B cell (primary cell): ENCODE results near the gene TXNDC11. TPM values are rescaled to one million over a fixed set of nuclear protein-coding genes. Genes with fewer than 3 reads are reported as not detected.

Source experiments
- ATAC-seq: fragments of 200-7000 bp; cut with Tn5 transposase; one replicate; pipeline ENCODE4 v1.10.0; 2021; ENCODE audit warnings: low read depth, mild to moderate bottlenecking, moderate number of reproducible peaks, moderate library complexity
- CTCF ChIA-PET: fragments of 350-600 bp; sonication (Branson Sonifier 250); formaldehyde crosslinking; loops from one replicate; lab custom pipeline; 2021; ENCODE audit warnings: antibody characterized with exemption, inconsistent platforms; lab: Charles Lee
- POLR2A ChIA-PET: fragments of 350-600 bp; sonication (Branson Sonifier 250); formaldehyde crosslinking; loops from one replicate; lab custom pipeline; 2021; ENCODE audit warnings: antibody characterized with exemption; lab: Charles Lee
- DNase-seq: peaks from one replicate; pipeline ENCODE4 v3.0.0; 2013
- H2AFZ ChIP-seq: 2 replicates; pipeline ENCODE4 v1.6.1; 2012; ENCODE audit warnings: mild to moderate bottlenecking, low read depth, low read length; ENCODE audit not compliant: insufficient read depth, poor library complexity, severe bottlenecking
- H3K27ac ChIP-seq, 2 donors: 1 replicate in 1 of 2; 2 replicates in 1 of 2; pipeline ENCODE4 v1.5.1; 2012 to 2013; ENCODE audit warnings: low read length in 2 of 2, mild to moderate bottlenecking in 2 of 2, moderate library complexity in 1 of 2
- H3K27me3 ChIP-seq, 4 experiments: fragments of 200-600 bp in 1 of 4; sonication (generic) in 1 of 4; replicated peaks in 1 of 4; 1 replicate in 2 of 4; 2 replicates in 2 of 4; pipeline versions ENCODE4 v1.6.1 to v1.7.0; 2013 to 2016; ENCODE audit warnings: low read length in 3 of 4, mild to moderate bottlenecking in 2 of 4, mixed read lengths in 1 of 4, moderate library complexity in 1 of 4; ENCODE audit not compliant: insufficient read depth in 4 of 4, control insufficient read depth in 3 of 4; ENCODE audit errors: control extremely low read depth in 1 of 4
- H3K36me3 ChIP-seq, 2 experiments: replicated peaks in 1 of 2; 1 replicate in 1 of 2; 2 replicates in 1 of 2; pipeline versions ENCODE4 v1.6.1 to v1.7.1; 2013; ENCODE audit warnings: low read length in 1 of 2; ENCODE audit not compliant: insufficient read depth in 2 of 2, control insufficient read depth in 1 of 2; ENCODE audit errors: control extremely low read depth in 1 of 2, extremely low read depth in 1 of 2
- H3K4me1 ChIP-seq, 2 donors: fragments of 200-600 bp in 1 of 2; sonication (generic) in 1 of 2; 1 replicate in 1 of 2; 2 replicates in 1 of 2; pipeline versions ENCODE4 v1.5.1 to v1.6.1; 2013 to 2017; ENCODE audit warnings: low read length in 2 of 2; ENCODE audit not compliant: control insufficient read depth in 2 of 2, insufficient read depth in 2 of 2
- H3K4me2 ChIP-seq: replicated peaks from 2 replicates; pipeline ENCODE3; 2012; ENCODE audit warnings: mild to moderate bottlenecking, low read depth, low read length; ENCODE audit not compliant: poor library complexity, severe bottlenecking
- H3K4me3 ChIP-seq, 5 experiments: fragments of 200-600 bp in 1 of 5; sonication (generic) in 1 of 5; 1 replicate in 3 of 5; 2 replicates in 2 of 5; pipeline versions ENCODE4 v1.5.1 to v1.7.0; 2011 to 2016; ENCODE audit warnings: low read length in 4 of 5, mild to moderate bottlenecking in 4 of 5, low read depth in 2 of 5, control low read depth in 1 of 5, moderate library complexity in 1 of 5; ENCODE audit not compliant: insufficient read depth in 1 of 5; ENCODE audit errors: control extremely low read depth in 1 of 5, extremely low read depth in 1 of 5
- H3K79me2 ChIP-seq: fragments of 200-600 bp; sonication (generic); one replicate; pipeline ENCODE4 v1.6.0; 2016; ENCODE audit warnings: low read length; ENCODE audit not compliant: control insufficient read depth, insufficient read depth
- H3K9ac ChIP-seq: fragments of 200-600 bp; sonication (generic); 2 replicates; pipeline ENCODE4 v1.6.1; 2017; ENCODE audit warnings: mild to moderate bottlenecking, low read length, moderate library complexity
- H3K9me3 ChIP-seq, 3 donors: one replicate each; pipeline versions ENCODE4 v1.6.1 to v1.7.1; 2013; ENCODE audit warnings: low read length in 2 of 3; ENCODE audit not compliant: control insufficient read depth in 2 of 3, insufficient read depth in 1 of 3; ENCODE audit errors: control extremely low read depth in 1 of 3
- H4K20me1 ChIP-seq: 2 replicates; pipeline ENCODE4 v1.6.0; 2012; ENCODE audit warnings: mild to moderate bottlenecking, low read length; ENCODE audit not compliant: insufficient read depth, control insufficient read depth, poor library complexity, severe bottlenecking
- H3K27ac Mint-ChIP-seq: one replicate; pipeline ENCODE4 v1.8.0; 2021; ENCODE audit warnings: mixed read lengths
- H3K27me3 Mint-ChIP-seq: one replicate; pipeline ENCODE4 v1.8.0; 2021; ENCODE audit warnings: mixed read lengths
- H3K4me1 Mint-ChIP-seq: one replicate; pipeline ENCODE4 v1.8.0; 2021; ENCODE audit warnings: mixed read lengths
- H3K4me3 Mint-ChIP-seq: one replicate; pipeline ENCODE4 v1.8.0; 2021; ENCODE audit warnings: mixed read lengths
- H3K9me3 Mint-ChIP-seq: one replicate; pipeline ENCODE4 v1.8.0; 2022; ENCODE audit warnings: mixed read lengths; ENCODE audit not compliant: insufficient read depth
- EZH2 ChIP-seq: IDR thresholded peaks from 2 replicates; pipeline ENCODE4 v1.6.1; 2012; ENCODE audit warnings: borderline replicate concordance, low read depth, mild to moderate bottlenecking, moderate library complexity, low read length; ENCODE audit not compliant: insufficient read depth, poor library complexity, severe bottlenecking
- WGBS: methylation state at CpG from one replicate; pipeline ENCODE4 v1.1.5; 2013; ENCODE audit warnings: missing lambda C conversion rate; ENCODE audit not compliant: insufficient coverage; 5-methylcytosine and 5-hydroxymethylcytosine counted together
- intact Hi-C: fragments of 100-400 bp; cut with micrococcal nuclease; formaldehyde crosslinking; loops from one replicate; pipeline ENCODE4 v1.10.0; 2022
- polyA plus RNA-seq: library from polyadenylated mRNA; depleted of rRNA; stranded (reverse); fragments of >200 nt; gene quantifications from 2 replicates; pipeline ENCODE4 v1.2.3, GENCODE V29; 2012
- total RNA-seq, 2 donors: library from RNA; stranded (reverse); fragments of 120-200 nt in 1 of 2; gene quantifications; 1 replicate in 1 of 2; 2 replicates in 1 of 2; pipeline versions ENCODE4 v1.2.3 to v1.2.4, GENCODE V29; 2013 to 2022
- TF ChIP-seq, protein P1 (sequence below): fragments of 200-600 bp; IDR thresholded peaks from one replicate; pipeline ENCODE4 v1.8.0; 2022; ENCODE audit warnings: antibody characterized with exemption, mild to moderate bottlenecking

The TXNDC11 gene
- total and polyA plus RNA-seq, 2 donors (not counting 1 experiment from before 2014, with no cell fraction given), result 50.2 to 76.9 TPM

DNA sequence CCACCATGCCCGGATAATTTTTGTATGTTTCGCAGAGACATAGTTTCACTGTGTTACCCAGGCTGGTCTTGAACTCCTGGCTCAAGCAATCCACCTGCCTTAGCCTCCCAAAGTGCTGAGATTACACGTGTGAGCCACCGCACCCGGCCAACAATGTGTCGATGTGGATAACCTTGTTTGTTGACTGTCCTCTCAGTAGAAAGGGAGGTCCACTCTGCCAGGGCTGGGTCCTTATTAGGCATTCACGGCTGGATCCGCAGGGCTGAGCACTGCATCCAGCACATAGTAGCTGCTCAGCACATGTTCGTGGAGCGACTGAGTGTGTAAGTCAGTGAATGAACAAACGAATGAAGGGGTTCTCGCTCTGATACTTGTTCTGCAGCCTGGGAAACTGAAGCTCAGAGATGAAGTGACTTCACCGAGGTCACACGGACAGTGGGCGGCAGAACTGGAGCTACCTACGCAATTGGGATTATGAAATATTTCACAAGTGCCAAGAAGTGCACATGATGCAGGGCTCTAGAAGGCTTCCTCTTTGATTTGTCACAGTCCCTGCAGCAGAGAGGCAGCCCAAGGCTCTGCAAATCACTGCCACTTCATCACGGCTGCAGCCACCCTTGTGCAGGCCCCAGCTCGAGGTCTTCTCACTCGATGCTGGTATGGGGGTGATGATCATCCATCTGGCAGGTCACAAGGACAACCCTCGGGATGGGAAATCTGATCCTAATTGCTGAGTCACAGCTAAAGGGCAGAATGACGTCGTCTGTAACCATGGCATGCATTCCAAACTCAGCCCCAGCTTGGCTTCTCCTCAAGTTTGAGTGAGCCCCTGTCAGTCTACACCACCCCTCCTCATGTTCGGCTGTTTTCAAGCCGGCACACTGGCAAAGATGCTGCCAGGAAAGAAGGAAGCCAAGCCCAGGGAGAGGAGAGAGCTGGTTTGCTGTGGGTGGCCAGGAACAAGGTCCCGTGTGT lies 102.4 kb downstream of the TXNDC11 start:
- Histone ChIP-seq H3K79me2 (peaks cover 3% of the 10 kb centered on the region), H3K27ac (no peak overlapping the region), H3K36me3 (no peaks in the 10 kb centered on the region), H3K9me3 (no peaks in the 10 kb centered on the region), H3K9ac (no peak overlapping the region), H2AFZ (no peak overlapping the region), H4K20me1 (no peaks in the 10 kb centered on the region), H3K27me3 (no peaks in the 10 kb centered on the region), H3K4me3 (no peak overlapping the region), H3K4me1 (peaks cover 7 to 9% of the 10 kb centered on the region in 2 donors), H3K4me2 (no peak overlapping the region)
- H3K4me3 Mint-ChIP-seq, result no peak overlapping the region
- ChIA-PET POLR2A (interaction anchor here (0.7 kb wide), 1 partner anchor 677 kb away, joined by 3 read pairs; no protein-coding TSS in a partner anchor), CTCF (interaction anchor here (0.9 to 5.3 kb wide), 17 partner anchors 9 to 677 kb away, joined by 3 to 128 read pairs (median 5); partner anchors contain the start of gene LITAF)
- 77% methylated on average over 24 of the region's 25 CpGs for WGBS
- ATAC-seq (no peak), DNase-seq (no peak)
- no peaks in the 10 kb centered on the region for H3K9me3 Mint-ChIP-seq
- H3K4me1 Mint-ChIP-seq, result peaks cover 6% of the 10 kb centered on the region
- TF ChIP-seq, protein P1, sequence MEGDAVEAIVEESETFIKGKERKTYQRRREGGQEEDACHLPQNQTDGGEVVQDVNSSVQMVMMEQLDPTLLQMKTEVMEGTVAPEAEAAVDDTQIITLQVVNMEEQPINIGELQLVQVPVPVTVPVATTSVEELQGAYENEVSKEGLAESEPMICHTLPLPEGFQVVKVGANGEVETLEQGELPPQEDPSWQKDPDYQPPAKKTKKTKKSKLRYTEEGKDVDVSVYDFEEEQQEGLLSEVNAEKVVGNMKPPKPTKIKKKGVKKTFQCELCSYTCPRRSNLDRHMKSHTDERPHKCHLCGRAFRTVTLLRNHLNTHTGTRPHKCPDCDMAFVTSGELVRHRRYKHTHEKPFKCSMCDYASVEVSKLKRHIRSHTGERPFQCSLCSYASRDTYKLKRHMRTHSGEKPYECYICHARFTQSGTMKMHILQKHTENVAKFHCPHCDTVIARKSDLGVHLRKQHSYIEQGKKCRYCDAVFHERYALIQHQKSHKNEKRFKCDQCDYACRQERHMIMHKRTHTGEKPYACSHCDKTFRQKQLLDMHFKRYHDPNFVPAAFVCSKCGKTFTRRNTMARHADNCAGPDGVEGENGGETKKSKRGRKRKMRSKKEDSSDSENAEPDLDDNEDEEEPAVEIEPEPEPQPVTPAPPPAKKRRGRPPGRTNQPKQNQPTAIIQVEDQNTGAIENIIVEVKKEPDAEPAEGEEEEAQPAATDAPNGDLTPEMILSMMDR, result no peak
- TF ChIP-seq EZH2, result no peak
- intact Hi-C loops, result loop anchor here (2.0 to 5.0 kb wide), 3 partner anchors 55 to 678 kb away; no protein-coding TSS in a partner anchor
- no peaks in the 10 kb centered on the region for H3K27me3 Mint-ChIP-seq
- no peak overlapping the region for H3K27ac Mint-ChIP-seq
